CD1c-positive myeloid dendritic cell (primary cell): Measurements from ENCODE around the gene GPC3.
"Not testable (repeated sequence)": the region's sequence is repeated elsewhere in the genome, so short reads cannot be mapped to it uniquely, and the experiment has no call there.

Experiments used
- DNase-seq: peaks from one replicate; pipeline ENCODE4 v3.0.0-alpha.2; 2016; ENCODE audit errors: extremely low spot score

The GPC3 gene

GRCh38 chrX:133646719-133647116, 338.7 kb downstream of the GPC3 start:
- DNase-seq = peak; percentile 61

GRCh38 chrX:133645977-133646718, 339.2 kb downstream of the GPC3 start:
- DNase-seq = peak; percentile 72

GRCh38 chrX:133645256-133645655, 340.1 kb downstream of the GPC3 start:
- DNase-seq = peak; percentile 12

DNA sequence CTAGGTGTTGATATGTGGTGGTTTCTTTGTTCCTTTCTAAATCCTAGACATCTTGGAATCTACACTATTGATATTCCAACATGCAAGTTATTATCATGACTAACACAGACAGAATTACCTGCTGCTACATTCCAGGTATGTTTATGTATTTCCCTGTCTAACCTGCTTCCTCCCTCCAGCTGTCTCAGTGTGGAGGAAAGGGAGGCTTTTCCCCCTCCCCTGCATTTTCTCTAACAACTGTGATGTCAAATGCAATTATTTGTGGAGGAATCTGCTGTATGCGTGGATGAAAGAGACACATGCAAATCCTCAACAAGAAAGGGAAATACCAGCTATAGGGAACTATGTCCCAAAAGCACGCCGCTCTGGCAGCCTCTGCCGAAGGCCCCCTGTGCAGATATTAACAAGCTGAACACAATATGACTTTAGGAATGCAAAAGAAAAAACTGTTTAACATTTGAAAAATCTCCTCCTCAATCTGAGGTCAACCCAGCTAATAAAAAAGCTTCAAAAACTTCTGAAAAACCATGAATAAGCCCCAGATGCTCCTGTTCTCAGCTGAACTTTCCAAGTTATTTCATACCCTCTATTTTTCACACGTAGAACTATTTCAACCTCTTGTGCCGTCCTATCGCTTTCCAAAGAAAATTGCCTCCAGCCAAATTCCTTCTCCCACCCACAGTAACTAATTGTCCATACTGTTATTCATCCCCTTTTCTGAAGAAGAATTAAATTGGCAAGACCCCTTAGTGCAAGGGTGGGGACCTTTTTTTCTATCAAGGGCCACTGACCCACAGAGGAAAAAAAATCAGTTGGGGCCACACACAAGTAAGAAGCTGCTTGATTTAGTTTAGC, 345.0 kb downstream of the GPC3 start:
- DNase-seq = no peak

DNA sequence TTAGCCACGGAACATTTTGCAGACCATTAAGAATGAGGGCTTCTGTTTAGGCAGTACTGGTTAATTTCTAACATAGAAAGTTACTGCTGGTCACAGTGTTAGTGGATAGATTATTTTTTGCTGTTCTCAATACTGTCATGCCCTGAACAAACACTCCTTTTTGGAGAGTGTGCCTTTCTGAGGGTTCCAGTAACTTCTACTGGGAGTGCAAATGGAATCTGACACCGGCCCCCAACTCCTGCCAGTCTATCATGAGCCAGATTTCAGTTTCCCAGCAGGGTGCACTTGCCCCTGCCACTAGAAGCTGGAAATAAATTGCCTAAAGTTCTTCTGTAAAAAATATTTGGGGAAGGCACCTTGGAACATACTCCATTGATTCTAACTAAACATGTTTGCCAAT, 345.7 kb downstream of the GPC3 start:
- DNase-seq = no peak

DNA sequence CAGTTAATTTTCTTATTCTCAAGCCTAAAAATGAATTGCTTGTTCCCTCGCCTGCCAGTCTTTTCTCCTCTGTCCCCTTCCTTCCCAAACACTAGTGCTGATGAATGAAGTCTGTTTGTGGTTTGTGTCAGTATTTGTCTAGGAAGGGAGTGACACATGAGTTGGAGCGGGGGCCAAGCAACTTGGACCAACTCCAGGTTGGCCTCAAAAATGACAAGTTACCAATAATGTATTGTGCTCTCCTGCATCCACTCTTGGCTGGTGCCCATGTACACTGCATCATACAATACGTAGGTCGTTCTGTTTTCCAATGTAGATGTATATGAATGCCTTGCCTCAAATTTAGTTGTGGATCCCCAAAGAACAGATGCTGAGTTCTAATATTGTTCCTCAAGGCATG, 347.1 kb downstream of the GPC3 start:
- DNase-seq = no peak

- no peak for DNase-seq
Observed at GRCh38 chrX:133637765-133638164, 347.6 kb downstream of the GPC3 start.

DNA sequence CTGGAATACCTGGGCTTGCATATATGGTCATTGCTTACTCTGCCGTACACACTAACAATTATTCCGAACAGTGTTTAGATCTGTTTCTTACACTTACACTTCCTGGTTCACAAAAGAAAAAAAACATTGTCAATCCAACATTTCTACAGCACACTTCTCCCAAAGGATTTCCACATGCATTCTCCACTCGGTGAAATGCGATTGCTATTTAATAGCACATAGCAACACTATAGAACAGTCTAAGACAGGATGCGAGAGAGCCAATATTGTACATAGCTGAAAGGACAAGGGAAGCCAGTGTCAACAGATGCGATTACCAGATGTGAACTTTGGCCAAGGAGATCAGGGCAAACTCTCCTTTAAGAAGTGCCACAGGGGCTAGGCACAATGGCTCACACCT, 349.4 kb downstream of the GPC3 start:
- no peak for DNase-seq

GRCh38 chrX:133634416-133634815, 351.0 kb downstream of the GPC3 start:
- no peak for DNase-seq

- DNase-seq = no peak
Observed at GRCh38 chrX:133633950-133634349, 351.4 kb downstream of the GPC3 start.

DNA sequence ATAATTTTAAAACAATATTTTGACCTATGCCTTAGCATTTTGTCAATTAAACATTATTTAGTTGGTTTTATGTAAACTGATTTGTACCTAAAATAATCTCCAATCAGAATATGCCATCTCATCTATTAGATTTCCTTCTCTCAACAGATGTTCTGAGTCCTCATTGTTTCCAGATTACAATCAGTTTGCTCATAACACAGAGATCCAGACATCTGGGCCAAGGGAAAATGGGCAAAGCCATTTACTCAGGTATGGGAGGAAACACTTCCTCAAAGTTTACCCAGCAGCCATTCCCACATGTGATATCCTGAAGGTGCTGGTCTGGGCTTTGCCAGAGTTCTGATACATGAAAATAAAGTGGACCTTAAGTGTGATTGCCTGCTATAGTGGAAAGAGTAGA, 352.2 kb downstream of the GPC3 start:
- DNase-seq = no peak

- DNase-seq = no peak
Observed at GRCh38 chrX:133630362-133630761, 355.0 kb downstream of the GPC3 start.

DNA sequence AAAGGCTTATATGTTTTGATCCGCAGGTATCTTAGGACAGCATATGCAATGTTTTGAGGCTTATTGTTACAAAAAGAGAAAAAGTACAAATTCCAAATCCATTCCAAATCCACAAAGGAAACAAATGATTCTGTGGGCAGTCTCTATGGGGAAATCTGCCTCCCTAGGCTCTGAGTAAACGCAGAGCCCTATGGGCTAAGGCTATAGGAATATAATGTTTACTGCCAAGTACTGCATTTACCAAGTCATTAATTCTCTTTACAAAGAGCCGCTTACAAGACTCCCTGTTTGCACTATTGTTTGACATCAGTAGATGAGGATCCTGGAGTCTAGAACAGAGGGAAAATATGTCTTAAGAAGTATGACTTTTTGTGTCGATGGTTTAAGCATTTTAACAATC, 357.7 kb downstream of the GPC3 start:
- DNase-seq = no peak

DNA sequence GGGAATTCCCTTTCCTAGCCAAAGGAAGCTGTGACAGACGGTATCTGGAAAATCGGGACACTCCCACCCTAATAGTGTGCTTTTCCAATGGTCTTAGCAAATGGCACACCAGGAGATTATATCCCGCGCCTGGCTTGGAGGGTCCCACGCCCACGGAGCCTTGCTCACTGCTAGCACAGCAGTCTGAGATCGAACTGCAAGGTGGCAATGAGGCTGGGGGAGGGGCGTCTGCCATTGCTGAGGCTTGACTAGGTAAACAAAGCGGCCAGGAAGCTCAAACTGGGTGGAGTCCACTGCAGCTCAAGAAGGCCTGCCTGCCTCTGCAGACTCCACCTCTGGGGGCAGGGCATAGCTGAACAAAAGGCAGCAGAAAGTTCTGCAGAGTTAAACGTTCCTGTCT, 364.0 kb downstream of the GPC3 start:
- not testable (repeated sequence) for DNase-seq

- DNase-seq = no peak
Observed at GRCh38 chrX:133611676-133612075, 373.7 kb downstream of the GPC3 start.

DNA sequence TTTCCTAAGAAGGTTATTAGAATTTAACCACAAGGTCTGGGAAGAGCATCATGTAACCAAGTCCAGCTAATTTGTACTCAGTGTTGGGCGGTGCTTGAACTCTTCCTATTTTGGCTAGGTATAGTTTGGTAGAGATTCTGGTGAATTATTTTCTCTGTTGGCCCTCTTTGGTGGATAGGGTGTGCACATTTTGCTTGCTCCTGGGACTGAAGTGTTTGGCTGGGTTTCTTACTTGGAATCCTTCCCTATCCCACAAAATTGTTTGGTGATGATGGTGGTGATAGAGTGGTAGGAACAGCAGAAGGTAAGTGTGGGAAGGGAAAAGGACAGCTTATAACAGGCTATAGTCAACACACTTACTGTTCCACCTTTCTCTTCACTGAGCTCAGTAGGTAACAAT, 375.3 kb downstream of the GPC3 start:
- DNase-seq = no peak

GRCh38 chrX:133609166-133609565, 376.2 kb downstream of the GPC3 start:
- peak; percentile 18 for DNase-seq

DNA sequence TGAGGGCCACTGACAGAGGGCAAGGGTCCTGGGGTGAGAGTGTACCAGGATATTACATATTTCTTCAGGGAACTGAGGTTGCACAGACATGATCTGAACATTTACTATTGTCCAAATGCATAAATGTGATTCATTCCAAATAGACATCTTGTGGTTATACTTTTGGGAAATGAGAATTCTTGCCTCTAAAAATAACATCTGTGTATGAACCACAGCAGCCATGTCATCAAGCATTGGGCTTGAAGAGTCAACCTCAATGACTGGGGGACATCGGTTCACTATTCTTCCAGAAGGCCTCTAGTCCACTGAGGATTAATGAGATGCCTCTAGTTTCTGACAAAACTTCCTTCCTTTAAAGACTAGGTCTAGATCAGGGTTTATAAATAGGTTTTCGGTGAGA, 377.0 kb downstream of the GPC3 start:
- DNase-seq = peak; percentile 57

DNA sequence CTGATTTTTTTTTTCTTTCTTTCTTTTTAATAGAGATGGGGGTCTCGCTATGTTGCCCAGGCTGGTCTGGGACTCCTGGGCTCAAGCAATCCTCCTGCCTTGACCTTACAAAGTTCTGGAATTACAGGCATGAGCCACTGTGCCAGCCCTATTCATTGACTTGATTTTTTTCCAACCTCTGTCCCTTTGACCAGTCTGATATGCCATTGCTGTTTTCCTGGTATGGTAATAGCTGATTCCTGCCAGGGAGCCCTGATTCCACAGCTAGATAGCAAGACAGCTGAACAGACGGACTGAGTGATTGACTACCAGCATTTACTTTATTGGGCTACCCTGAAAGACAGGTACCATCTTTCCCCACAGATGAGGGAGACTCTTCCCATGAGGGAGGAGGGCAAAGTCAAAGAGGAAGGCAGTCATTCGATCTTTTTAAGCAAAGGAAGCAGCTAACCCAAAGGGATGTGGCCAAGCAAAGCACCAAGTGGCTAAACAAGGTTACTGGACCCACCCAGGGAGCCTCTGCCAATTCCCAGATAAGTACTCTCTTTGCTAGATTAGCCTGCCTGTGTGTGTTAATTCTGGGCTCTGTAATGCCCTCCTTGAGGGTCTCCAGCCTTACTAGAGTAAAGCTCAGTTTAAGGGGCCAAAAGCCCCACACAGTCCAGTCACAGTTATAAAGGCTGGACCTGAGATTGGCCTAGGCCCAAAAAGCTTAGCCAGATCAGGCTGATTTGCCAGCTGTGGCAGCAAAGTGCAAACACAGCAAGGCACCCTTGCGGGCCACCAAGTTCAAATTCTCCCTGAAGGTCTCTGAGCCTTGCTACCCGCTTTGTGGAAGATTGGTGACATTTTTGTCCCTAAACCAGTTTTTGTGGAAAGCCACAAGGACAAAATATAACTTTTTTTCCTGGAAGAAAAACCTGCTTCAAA, 377.7 kb downstream of the GPC3 start:
- DNase-seq = no peak

- peak; percentile 21 for DNase-seq
Observed at GRCh38 chrX:133606990-133607389, 378.4 kb downstream of the GPC3 start.

DNA sequence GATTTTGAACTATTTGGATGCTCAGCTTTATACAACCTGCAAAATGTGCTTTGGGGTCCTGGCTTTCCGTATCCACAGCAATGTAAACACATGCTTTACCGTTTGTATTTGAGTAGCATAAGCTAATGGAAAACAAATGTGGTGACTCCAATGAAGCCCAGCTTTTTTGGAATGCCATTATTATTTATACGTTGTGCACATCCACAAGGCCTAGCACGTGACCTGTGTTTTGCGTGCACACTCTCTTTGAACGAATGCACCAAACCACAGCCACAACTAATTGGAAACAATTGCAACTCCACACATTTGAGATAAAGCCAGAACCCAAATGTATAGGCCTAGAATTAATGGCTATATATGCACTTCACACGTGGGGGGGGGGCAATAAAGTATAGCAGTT, 380.6 kb downstream of the GPC3 start:
- DNase-seq = no peak

GRCh38 chrX:133602881-133603280, 382.5 kb downstream of the GPC3 start:
- no peak for DNase-seq
